ENCODE measurements around the gene SORCS2.

The SORCS2 gene

GRCh38 chr4:7649411-7649740, 457.0 kb downstream of the SORCS2 start:
- no peak for TF ChIP-seq CTCF (IDR thresholded peaks at IDR 0.05)
- Histone ChIP-seq H3K4me3 (no peak overlapping the region), H3K27ac (peak overlapping the region in 1 of 2 donors; percentile 24)
- no peak for DNase-seq (ENCODE audit: low spot score)

DNA sequence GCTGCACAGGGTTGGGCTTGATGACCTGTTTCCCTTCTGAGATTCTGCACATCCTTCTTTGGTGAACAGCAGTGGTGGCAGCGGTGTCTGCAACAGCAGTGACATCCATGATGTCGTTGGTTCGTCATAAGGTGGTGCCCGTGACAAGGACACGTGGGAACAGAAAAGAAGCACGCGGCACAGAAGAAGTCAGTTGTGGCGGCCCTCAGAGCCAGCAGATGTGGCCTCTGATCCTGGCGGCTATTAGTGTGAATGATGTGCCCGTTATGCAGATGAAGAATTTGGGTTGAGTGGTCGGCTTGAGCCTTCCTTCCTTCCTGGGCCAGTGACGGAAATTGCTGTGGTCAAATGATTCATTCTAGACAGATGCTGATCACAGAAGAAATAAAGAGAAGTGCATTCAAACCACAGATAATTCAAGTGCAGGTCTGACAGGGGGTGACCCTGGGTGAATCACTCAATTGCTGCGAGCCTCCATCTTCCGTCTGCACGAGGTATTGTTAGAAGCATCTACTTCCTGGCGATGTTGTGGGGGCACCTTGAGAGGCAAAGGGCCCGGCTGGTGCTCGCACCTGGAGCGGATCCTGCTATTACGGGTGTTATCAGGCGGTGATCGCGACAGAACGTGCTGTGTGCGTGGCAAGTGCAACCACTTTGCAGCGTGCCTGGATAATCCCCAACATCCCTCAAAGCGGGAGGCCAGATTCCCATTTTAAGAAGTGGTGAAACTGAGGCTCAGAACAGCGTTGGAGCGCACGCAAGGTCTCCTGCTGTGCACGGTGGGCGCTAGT, 457.6 kb downstream of the SORCS2 start:
- no peak for TF ChIP-seq CTCF (IDR thresholded peaks at IDR 0.05)
- DNase-seq (ENCODE audit: low spot score), result no peak
- H3K4me3 ChIP-seq, result no peak overlapping the region
- H3K27ac ChIP-seq, result peak overlapping the region in 1 of 2 donors; percentile 24

DNA sequence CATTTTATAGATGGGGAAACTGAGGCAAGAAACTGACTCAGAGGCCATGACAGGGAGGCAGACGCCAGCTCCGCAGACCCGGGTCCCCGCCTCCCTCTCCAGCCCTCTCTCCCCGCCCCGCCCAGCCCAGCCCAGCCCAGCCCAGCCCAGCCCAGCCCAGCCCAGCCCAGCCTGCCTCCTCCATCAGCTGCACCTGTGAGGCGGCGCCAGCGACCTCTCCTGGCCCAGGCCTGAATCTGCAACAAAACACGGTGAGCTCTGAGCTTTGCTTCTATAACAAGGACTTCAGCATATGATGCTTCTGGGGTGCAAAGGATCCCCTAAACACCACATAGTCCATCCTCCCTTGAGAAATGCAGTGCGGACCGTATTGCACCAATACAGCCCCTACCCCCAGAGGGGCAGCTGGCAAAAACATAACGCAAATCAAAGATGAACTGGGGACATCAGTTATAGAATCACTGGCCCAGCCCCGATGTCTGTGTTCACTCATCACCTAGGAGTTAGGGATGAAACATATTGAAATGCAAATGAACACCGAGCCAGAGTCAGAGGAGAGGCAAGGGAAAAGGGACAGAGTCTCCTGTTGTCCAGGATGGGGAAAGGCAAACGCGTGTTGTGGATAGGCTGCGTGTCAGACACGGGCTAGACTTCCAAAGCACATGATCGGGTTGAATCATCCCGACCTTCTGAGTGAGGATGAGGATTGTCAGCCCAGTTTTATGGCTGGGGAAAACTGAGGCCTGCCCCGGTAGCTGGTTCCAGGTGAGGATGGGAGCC, 458.5 kb downstream of the SORCS2 start:
- Histone ChIP-seq H3K27ac (no peak overlapping the region), H3K4me3 (no peak overlapping the region)
- DNase-seq (ENCODE audit: low spot score), result no peak
- no peak for TF ChIP-seq CTCF (IDR thresholded peaks at IDR 0.05)

GRCh38 chr4:7651461-7651921, 459.2 kb downstream of the SORCS2 start:
- Histone ChIP-seq H3K27ac (no peak overlapping the region), H3K4me3 (no peak overlapping the region)
- DNase-seq (ENCODE audit: low spot score), result no peak
- TF ChIP-seq CTCF (IDR thresholded peaks at IDR 0.05), result no peak

DNA sequence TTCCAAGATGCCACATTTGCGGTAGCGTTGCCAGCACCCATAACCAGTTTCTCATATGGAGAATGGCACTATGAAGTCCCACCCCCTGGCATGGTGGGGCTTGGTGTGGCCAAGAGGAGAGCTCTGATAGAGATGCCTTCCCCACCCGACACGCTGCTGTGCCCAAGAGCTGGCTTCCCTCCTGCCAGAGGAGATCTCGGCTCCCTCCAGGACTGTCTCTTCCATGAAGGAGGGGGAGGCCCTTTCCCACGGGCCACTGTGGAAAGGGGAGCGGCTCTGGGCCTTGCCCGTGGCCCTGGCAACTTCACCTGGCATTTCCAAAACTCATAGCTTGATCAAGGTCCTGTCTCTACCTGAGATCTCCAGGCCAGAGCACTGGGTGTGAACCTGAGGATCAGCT, 459.7 kb downstream of the SORCS2 start:
- no peak for TF ChIP-seq CTCF (IDR thresholded peaks at IDR 0.05)
- no peak for DNase-seq (ENCODE audit: low spot score)
- no peak overlapping the region for H3K4me3 ChIP-seq
- no peak overlapping the region for H3K27ac ChIP-seq

DNA sequence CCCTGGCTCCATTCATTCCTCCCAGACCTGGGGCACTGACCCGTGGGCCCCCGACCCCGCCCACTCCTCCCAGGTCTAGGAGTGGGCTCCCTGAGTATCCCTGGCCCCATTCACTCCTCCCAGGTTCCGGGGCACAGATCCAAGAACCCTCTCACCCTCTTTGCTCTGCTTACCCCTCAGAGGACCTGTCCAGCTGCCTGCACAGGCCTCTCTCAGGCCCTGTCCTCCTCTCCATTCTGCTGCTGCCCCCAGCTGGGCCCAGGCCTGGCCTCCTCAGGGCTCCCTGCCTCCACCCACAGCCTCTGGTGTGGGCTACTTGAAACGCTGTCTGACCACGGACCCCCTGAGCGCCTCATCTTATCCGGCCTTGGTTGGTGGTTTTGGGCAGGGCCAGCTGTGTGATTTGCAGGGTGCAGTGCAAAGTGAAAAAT, 460.1 kb downstream of the SORCS2 start:
- no peak for DNase-seq (ENCODE audit: low spot score)
- TF ChIP-seq CTCF (IDR thresholded peaks at IDR 0.05), result no peak
- H3K27ac ChIP-seq, result no peak overlapping the region
- no peak overlapping the region for H3K4me3 ChIP-seq
